HL-60 (cell line): ENCODE measurements around the gene TMPRSS15.

Experiments
- DNase-seq, 2 experiments: peaks; one replicate each; pipeline ENCODE4 v3.0.0-alpha.2; 2010 to 2020; ENCODE audit warnings: low read depth in 1 of 2, low spot score in 1 of 2
- H3K27ac ChIP-seq: fragments of 250-450 bp; sonication (Bioruptor Pico); replicated peaks from 2 replicates; pipeline ENCODE4 v1.5.1; 2020; ENCODE audit warnings: mild to moderate bottlenecking, moderate library complexity
- H3K27me3 ChIP-seq: fragments of 250-450 bp; sonication (Bioruptor Pico); 2 replicates; pipeline ENCODE4 v1.5.1; 2021; ENCODE audit warnings: mild to moderate bottlenecking, moderate library complexity; ENCODE audit not compliant: insufficient read depth, poor library complexity, severe bottlenecking
- H3K4me3 ChIP-seq: replicated peaks from 2 replicates; pipeline ENCODE4 v1.5.1; 2011; ENCODE audit warnings: mild to moderate bottlenecking, control low read depth, low read length; ENCODE audit not compliant: insufficient read depth
- GABPA ChIP-seq: IDR thresholded peaks from 2 replicates; pipeline ENCODE4 v1.6.1; 2012; ENCODE audit warnings: low read depth
- POLR2AphosphoS5 ChIP-seq: IDR thresholded peaks from 2 replicates; pipeline ENCODE4 v1.6.1; 2012; ENCODE audit warnings: low read depth
- SPI1 ChIP-seq: IDR thresholded peaks from 2 replicates; pipeline ENCODE4 v1.6.1; 2012; ENCODE audit warnings: low read depth, mild to moderate bottlenecking, borderline replicate concordance
- long read RNA-seq: library from polyadenylated mRNA; unstranded; transcript quantifications from one replicate; pipeline ENCODE4 v2.0.0, GENCODE V29; 2020
- TF ChIP-seq, protein P1 (sequence below): IDR thresholded peaks from 2 replicates; pipeline ENCODE4 v1.6.1; 2012; ENCODE audit warnings: low read depth; ENCODE audit not compliant: insufficient replicate concordance
- TF ChIP-seq, protein P2 (sequence below): IDR thresholded peaks from one replicate; pipeline ENCODE4 v1.5.1; 2011; ENCODE audit warnings: low read length, control low read depth, inconsistent platforms; ENCODE audit not compliant: insufficient read depth

TMPRSS15 gene
- long read RNA-seq: 0 reads

DNA sequence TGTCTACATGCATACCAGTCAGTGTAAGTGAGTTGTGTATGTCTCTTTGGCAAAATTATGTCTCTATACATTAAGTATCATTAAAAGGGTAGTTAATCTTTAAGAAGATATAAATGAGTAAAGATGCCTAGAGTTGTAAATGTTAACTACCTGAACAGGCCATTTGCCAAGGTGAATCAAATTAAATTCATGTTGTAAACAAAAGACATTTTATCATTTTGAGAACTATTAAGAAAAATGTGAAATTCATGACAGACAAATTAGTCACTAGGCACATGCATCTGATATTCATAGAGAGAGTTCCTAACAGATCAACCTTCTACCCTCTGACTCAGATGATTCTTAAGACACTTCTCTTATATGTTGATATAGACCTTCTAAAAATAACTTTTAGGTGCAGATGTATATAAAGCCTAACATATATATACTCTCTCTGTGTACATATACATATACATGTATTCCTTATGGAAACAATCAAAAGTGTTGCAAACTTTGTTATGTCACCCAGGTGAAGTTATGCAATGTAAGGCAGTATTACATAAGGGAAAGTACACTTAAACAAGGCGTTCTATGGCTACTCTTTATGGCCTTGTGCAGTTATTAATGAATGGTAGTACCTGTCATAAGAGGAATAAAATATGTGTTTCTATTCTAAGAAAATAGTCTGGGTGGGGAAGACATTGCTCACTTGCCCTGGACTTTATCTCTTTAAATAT, at the start of gene TMPRSS15:
Gene TMPRSS15, minus strand, starts transcription at position 51 of the 716 bp plus-strand sequence. CDS start 163 bp downstream, outside the sequence.
- Histone ChIP-seq H3K27ac (no peak within 1 kb of the TSS), H3K27me3 (no peaks in the 10 kb centered on the region), H3K4me3 (no peak within 1 kb of the TSS)
- TF ChIP-seq GABPA (no peak), SPI1 (no peak), POLR2AphosphoS5 (no peak)
- TF ChIP-seq, protein P1, sequence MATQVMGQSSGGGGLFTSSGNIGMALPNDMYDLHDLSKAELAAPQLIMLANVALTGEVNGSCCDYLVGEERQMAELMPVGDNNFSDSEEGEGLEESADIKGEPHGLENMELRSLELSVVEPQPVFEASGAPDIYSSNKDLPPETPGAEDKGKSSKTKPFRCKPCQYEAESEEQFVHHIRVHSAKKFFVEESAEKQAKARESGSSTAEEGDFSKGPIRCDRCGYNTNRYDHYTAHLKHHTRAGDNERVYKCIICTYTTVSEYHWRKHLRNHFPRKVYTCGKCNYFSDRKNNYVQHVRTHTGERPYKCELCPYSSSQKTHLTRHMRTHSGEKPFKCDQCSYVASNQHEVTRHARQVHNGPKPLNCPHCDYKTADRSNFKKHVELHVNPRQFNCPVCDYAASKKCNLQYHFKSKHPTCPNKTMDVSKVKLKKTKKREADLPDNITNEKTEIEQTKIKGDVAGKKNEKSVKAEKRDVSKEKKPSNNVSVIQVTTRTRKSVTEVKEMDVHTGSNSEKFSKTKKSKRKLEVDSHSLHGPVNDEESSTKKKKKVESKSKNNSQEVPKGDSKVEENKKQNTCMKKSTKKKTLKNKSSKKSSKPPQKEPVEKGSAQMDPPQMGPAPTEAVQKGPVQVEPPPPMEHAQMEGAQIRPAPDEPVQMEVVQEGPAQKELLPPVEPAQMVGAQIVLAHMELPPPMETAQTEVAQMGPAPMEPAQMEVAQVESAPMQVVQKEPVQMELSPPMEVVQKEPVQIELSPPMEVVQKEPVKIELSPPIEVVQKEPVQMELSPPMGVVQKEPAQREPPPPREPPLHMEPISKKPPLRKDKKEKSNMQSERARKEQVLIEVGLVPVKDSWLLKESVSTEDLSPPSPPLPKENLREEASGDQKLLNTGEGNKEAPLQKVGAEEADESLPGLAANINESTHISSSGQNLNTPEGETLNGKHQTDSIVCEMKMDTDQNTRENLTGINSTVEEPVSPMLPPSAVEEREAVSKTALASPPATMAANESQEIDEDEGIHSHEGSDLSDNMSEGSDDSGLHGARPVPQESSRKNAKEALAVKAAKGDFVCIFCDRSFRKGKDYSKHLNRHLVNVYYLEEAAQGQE: no peak
- TF ChIP-seq, protein P2, sequence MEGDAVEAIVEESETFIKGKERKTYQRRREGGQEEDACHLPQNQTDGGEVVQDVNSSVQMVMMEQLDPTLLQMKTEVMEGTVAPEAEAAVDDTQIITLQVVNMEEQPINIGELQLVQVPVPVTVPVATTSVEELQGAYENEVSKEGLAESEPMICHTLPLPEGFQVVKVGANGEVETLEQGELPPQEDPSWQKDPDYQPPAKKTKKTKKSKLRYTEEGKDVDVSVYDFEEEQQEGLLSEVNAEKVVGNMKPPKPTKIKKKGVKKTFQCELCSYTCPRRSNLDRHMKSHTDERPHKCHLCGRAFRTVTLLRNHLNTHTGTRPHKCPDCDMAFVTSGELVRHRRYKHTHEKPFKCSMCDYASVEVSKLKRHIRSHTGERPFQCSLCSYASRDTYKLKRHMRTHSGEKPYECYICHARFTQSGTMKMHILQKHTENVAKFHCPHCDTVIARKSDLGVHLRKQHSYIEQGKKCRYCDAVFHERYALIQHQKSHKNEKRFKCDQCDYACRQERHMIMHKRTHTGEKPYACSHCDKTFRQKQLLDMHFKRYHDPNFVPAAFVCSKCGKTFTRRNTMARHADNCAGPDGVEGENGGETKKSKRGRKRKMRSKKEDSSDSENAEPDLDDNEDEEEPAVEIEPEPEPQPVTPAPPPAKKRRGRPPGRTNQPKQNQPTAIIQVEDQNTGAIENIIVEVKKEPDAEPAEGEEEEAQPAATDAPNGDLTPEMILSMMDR: no peak
- DNase-seq: peak in 1 of 2 experiments; percentile 45

DNA sequence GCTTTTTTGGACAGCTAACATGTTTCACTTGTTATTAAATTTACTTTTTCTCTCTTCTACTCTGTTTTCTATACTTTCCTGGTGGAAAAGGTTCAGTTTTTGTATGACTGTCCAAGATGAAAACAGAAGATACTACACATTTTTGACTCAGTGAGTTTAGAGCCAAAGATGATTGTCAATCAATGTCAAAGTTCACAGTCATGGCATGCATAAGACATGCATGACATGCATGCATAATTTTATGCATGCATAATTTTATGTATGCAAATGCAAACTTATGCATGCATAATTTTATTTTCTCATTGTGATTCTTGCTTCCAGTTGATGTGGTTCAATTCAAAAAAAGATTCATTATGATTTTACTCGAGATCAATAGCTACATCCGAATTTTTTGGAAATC, 48.1 kb upstream of the TMPRSS15 start:
- Histone ChIP-seq H3K4me3 (no peak overlapping the region), H3K27ac (no peak overlapping the region), H3K27me3 (no peaks in the 10 kb centered on the region)
- DNase-seq: no peak
- TF ChIP-seq, protein P2: no peak
- TF ChIP-seq SPI1 (no peak), POLR2AphosphoS5 (no peak), GABPA (no peak)
- TF ChIP-seq, protein P1: no peak

DNA sequence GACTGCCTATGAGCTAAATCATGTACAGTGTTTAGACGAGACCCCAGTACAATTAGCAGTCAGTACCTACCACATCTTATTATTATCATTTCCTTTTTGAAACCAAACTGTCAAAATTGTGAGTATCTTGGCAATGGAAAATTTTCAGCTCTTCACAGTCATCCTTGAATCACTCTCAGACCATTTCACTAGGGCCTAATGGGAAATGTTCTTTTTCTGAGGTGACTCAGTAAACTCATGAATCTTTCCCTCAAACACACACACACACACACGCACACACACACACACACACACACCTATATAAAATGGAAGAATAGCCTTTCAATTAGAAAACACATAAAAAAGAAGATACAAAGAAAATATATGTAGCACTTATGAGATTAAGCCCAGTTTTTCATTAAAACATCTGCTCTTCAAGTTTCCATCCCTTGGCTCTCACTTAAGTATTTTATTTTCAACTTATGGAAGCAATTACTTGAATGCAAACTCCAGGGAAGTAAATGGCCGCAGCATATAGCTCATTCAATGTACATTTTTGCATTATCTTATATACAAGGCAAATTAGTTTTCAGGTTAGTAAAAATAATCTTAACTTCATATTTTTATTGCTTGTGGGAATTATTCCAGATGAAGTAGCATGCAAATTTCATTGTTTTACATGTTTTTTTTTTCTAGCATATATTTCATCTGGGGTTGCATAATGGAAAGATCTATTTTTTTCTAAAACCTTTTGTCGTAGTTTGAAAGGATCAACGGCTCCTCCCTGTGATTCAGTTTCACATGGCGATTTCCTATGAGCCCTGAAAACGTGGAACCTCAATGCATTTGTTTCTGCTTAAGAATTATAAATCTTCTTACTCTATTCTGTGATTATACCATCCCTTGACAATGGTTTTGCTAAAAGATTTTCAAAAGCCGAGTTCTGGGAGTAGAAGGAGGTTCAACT, 46.3 kb upstream of the TMPRSS15 start:
- Histone ChIP-seq H3K4me3 (no peak overlapping the region), H3K27ac (no peak overlapping the region), H3K27me3 (no peaks in the 10 kb centered on the region)
- DNase-seq: no peak
- TF ChIP-seq, protein P1: no peak
- no peak for TF ChIP-seq POLR2AphosphoS5
- no peak for TF ChIP-seq GABPA
- TF ChIP-seq, protein P2: no peak
- TF ChIP-seq SPI1: no peak
